Measurements from ENCODE around the gene BEAN1.

DNA sequence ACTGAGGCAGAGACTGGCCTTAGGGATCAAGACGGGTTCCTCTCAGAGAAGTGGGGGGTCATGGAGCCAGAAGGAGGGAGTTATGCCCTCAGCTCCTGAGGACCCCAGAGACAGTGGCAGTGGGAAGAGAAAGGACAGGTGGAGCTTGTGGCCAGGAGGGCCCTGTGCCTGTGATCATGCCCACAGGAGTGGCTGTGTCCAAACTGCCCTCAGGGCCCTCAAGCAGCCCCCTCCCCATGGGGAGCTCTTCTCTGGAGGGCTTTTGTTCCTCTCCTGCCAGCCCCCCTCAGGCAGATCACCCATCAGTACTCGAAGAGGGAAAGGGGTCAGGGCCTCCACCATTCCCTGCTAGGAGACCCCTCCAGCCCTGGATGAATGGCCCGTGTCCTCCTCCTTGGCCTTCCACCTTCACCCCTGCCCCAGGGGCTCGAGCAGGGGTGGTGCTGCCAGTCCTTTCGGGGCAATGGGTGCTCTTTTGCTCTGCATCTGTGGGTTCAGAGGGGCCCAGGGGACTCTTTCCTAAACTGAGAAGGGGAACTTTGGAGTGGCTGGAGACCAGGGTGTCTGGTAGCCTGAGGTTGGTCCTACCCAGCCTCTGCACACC, 52.7 kb downstream of the BEAN1 start:
- TF ChIP-seq EZH2 (IDR thresholded peaks at IDR 0.05; ENCODE audit: borderline replicate concordance, low read length) (no peak), CTCF (conservative IDR thresholded peaks at IDR 0.05 in 1 of 2, IDR thresholded peaks at IDR 0.05 in 1 of 2; ENCODE audit: extremely low read depth in 1 of 2, insufficient read depth in 1 of 2, low read depth in 1 of 2, low read length in 2 of 2) (no peak)
